Upper lobe of left lung (tissue), 6 donors: Measurements from ENCODE around the gene DOK1. TPM values are rescaled to one million over a fixed set of nuclear protein-coding genes. Genes with fewer than 3 reads are reported as not detected.
A peak's percentile ranks its signal among the peaks of the same experiment; 100 is the strongest.

Experiments
- ATAC-seq, 2 donors: fragments of 200-7000 bp; cut with Tn5 transposase; one replicate each; pipeline ENCODE4 v1.9.1; 2022; ENCODE audit warnings: mild to moderate bottlenecking in 2 of 2, moderate library complexity in 2 of 2; ENCODE audit not compliant: low FRiP score in 2 of 2
- DNase-seq, 2 donors: peaks; one replicate each; pipeline ENCODE4 v3.0.0-alpha.2; 2019 to 2020
- H3K27ac ChIP-seq, 4 donors: fragments of 200-600 bp; sonication (generic); one replicate each; pipeline ENCODE4 v1.5.1; 2016 to 2019
- H3K27me3 ChIP-seq, 4 donors: fragments of 200-600 bp; sonication (generic); one replicate each; pipeline ENCODE4 v1.5.1; 2017 to 2019
- H3K36me3 ChIP-seq, 4 donors: fragments of 200-600 bp; sonication (generic); one replicate each; pipeline ENCODE4 v1.5.1; 2016 to 2019
- H3K4me1 ChIP-seq, 4 donors: fragments of 200-600 bp; sonication (generic); one replicate each; pipeline ENCODE4 v1.5.1; 2018 to 2019
- H3K4me3 ChIP-seq, 4 donors: fragments of 200-600 bp; sonication (generic); one replicate each; pipeline ENCODE4 v1.5.1; 2017 to 2019; ENCODE audit warnings: mild to moderate bottlenecking in 2 of 4, moderate library complexity in 1 of 4
- H3K9me3 ChIP-seq, 4 donors: fragments of 200-600 bp; sonication (generic); one replicate each; pipeline ENCODE4 v1.5.1; 2018 to 2019
- EP300 ChIP-seq, 4 donors: sonication (generic); formaldehyde crosslinking; IDR thresholded peaks; one replicate each; pipeline ENCODE4 v1.5.1; 2017; ENCODE audit warnings: antibody characterized with exemption in 4 of 4, control low read depth in 2 of 4
- POLR2A ChIP-seq, 4 donors: fragments of 450-650 bp; IDR thresholded peaks; one replicate each; pipeline ENCODE4 v1.5.1; 2016 to 2017; ENCODE audit warnings: antibody characterized with exemption in 4 of 4, mild to moderate bottlenecking in 2 of 4
- POLR2AphosphoS5 ChIP-seq, 2 donors: sonication (generic); formaldehyde crosslinking; IDR thresholded peaks; one replicate each; pipeline ENCODE4 v1.5.1; 2017; ENCODE audit warnings: antibody characterized with exemption in 2 of 2
- WGBS, 2 donors: methylation state at CpG; one replicate each; pipeline ENCODE4 v1.1.5; 2017 to 2018; 5-methylcytosine and 5-hydroxymethylcytosine counted together
- total RNA-seq, 6 donors: library from RNA; depleted of rRNA in 4 of 6; stranded (reverse); fragments of >200 nt in 4 of 6; gene quantifications; one replicate each; pipeline versions ENCODE4 v1.1.0 to v1.2.1, GENCODE V29; 2016 to 2021
- TF ChIP-seq, protein P1 (sequence below), 6 experiments: fragments of 450-650 bp in 4 of 6; fragments of 200-600 bp in 2 of 6; sonication (generic) in 2 of 6; IDR thresholded peaks; one replicate each; pipeline ENCODE4 v1.5.1; 2016 to 2019; ENCODE audit warnings: antibody characterized with exemption in 6 of 6
- donor health status: DM: no; HTN: no; CAD: no; lungs with moderate emphysema.
- donor health status: DM: no; HTN: yes; CAD: no; lungs with severe emphysema.

DOK1 gene
- total RNA-seq, 6 donors from 2014 or later: 13.7 to 49.2 (median 38.0) TPM

GRCh38 chr2:74534411-74534810 lies 20.1 kb upstream of the DOK1 start:
- H3K27ac ChIP-seq: no peak overlapping the region
- H3K4me3 ChIP-seq: no peak overlapping the region
- ATAC-seq (no peak), DNase-seq (no peak)
- no peaks in the 10 kb centered on the region for H3K9me3 ChIP-seq
- H3K36me3 ChIP-seq: peaks cover 0 to 19% (median 6%) of the 10 kb centered on the region in 4 donors
- TF ChIP-seq, protein P1, sequence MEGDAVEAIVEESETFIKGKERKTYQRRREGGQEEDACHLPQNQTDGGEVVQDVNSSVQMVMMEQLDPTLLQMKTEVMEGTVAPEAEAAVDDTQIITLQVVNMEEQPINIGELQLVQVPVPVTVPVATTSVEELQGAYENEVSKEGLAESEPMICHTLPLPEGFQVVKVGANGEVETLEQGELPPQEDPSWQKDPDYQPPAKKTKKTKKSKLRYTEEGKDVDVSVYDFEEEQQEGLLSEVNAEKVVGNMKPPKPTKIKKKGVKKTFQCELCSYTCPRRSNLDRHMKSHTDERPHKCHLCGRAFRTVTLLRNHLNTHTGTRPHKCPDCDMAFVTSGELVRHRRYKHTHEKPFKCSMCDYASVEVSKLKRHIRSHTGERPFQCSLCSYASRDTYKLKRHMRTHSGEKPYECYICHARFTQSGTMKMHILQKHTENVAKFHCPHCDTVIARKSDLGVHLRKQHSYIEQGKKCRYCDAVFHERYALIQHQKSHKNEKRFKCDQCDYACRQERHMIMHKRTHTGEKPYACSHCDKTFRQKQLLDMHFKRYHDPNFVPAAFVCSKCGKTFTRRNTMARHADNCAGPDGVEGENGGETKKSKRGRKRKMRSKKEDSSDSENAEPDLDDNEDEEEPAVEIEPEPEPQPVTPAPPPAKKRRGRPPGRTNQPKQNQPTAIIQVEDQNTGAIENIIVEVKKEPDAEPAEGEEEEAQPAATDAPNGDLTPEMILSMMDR (IDR thresholded peaks at IDR 0.05): no peak
- TF ChIP-seq POLR2A (IDR thresholded peaks at IDR 0.05) (no peak), POLR2AphosphoS5 (IDR thresholded peaks at IDR 0.05) (no peak), EP300 (IDR thresholded peaks at IDR 0.05) (no peak)
- no peaks in the 10 kb centered on the region for H3K27me3 ChIP-seq
- 79% methylated on average over 12 of the region's 12 CpGs; no CpG with 5 or more reads in 1 of the 2 donors for WGBS, 2 donors
- H3K4me1 ChIP-seq: peaks cover 11 to 19% (median 13%) of the 10 kb centered on the region in 4 donors

GRCh38 chr2:74535440-74535965 lies 19.0 kb upstream of the DOK1 start:
- no peak overlapping the region for H3K27ac ChIP-seq
- ATAC-seq: no peak
- H3K4me3 ChIP-seq: no peak overlapping the region
- no peaks in the 10 kb centered on the region for H3K27me3 ChIP-seq
- peaks cover 0 to 19% (median 6%) of the 10 kb centered on the region in 4 donors for H3K36me3 ChIP-seq
- peaks cover 11 to 18% (median 12%) of the 10 kb centered on the region in 4 donors for H3K4me1 ChIP-seq
- TF ChIP-seq, protein P1 (IDR thresholded peaks at IDR 0.05): no peak
- TF ChIP-seq POLR2A (IDR thresholded peaks at IDR 0.05) (no peak), POLR2AphosphoS5 (IDR thresholded peaks at IDR 0.05) (no peak), EP300 (IDR thresholded peaks at IDR 0.05) (no peak)
- no peaks in the 10 kb centered on the region for H3K9me3 ChIP-seq
- WGBS, 2 donors: 90 to 94% methylated on average over 9 to 10 of the region's 10 CpGs
- DNase-seq: no peak

GRCh38 chr2:74536166-74536950 lies 18.2 kb upstream of the DOK1 start:
- ATAC-seq: no peak
- Histone ChIP-seq H3K9me3 (no peaks in the 10 kb centered on the region), H3K27ac (no peak overlapping the region), H3K27me3 (no peaks in the 10 kb centered on the region), H3K4me1 (peaks cover 2 to 10% (median 4%) of the 10 kb centered on the region in 4 donors), H3K36me3 (peaks cover 0 to 19% (median 6%) of the 10 kb centered on the region in 4 donors), H3K4me3 (no peak overlapping the region)
- DNase-seq: peak in 1 of 2 donors; percentile 58
- WGBS, 2 donors: 89 to 94% methylated on average over 20 to 21 of the region's 23 CpGs
- TF ChIP-seq, protein P1 (IDR thresholded peaks at IDR 0.05): no peak
- TF ChIP-seq POLR2AphosphoS5 (IDR thresholded peaks at IDR 0.05) (no peak), POLR2A (IDR thresholded peaks at IDR 0.05) (no peak), EP300 (IDR thresholded peaks at IDR 0.05) (no peak)

DNA sequence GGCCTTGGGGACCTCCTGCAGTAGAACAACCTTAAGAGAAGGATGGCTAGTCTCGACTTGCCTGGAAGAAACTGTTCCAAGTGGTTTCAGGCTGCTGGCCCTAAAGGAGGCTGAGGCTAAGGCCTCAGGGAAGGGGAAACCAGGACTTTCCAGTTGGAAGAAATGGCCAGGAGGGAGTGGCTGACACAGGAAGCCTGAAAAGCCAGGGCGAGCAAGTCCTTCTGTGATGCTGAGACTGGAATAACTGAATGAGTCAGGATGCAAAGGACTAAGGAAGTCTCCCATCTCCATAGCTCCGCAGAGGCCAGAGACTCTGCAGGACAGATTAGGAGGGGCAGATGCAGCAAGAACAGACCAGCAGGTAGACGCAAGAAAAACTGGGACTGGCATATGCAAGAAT lies 17.4 kb upstream of the DOK1 start:
- no peaks in the 10 kb centered on the region for H3K27me3 ChIP-seq
- no peak for TF ChIP-seq POLR2AphosphoS5 (IDR thresholded peaks at IDR 0.05)
- no peak for TF ChIP-seq EP300 (IDR thresholded peaks at IDR 0.05)
- no peak for TF ChIP-seq POLR2A (IDR thresholded peaks at IDR 0.05)
- TF ChIP-seq, protein P1 (IDR thresholded peaks at IDR 0.05): no peak
- H3K9me3 ChIP-seq: no peaks in the 10 kb centered on the region
- peaks cover 0 to 2% (median 0%) of the 10 kb centered on the region in 4 donors for H3K4me1 ChIP-seq
- DNase-seq: no peak
- ATAC-seq: no peak
- H3K27ac ChIP-seq: no peak overlapping the region
- 65 to 78% methylated on average over 4 of the region's 4 CpGs for WGBS, 2 donors
- no peak overlapping the region for H3K4me3 ChIP-seq
- peaks cover 0 to 17% (median 6%) of the 10 kb centered on the region in 4 donors for H3K36me3 ChIP-seq
